ENCODE results near the gene LRP5.

DNA sequence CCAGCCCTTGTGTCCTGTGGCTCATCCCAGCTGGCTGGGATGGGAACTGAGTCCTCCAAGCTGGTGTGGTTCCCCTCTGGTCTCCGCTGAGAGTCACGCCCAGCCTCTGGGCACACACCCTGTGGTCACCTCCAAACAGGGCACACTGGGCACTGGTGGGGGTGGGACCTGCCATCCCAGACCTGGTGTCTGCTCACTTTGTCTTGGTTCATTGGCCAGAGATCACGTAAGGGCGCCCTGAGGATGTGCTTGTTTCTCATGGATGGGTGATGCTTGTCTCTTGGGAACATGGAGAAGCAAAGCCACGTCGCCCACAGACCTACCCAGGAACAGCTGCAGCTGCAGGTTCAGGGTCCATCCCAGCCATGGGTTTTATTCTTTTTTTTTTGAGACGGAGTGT lies 43.1 kb downstream of the LRP5 start:
- TF ChIP-seq, protein P1, sequence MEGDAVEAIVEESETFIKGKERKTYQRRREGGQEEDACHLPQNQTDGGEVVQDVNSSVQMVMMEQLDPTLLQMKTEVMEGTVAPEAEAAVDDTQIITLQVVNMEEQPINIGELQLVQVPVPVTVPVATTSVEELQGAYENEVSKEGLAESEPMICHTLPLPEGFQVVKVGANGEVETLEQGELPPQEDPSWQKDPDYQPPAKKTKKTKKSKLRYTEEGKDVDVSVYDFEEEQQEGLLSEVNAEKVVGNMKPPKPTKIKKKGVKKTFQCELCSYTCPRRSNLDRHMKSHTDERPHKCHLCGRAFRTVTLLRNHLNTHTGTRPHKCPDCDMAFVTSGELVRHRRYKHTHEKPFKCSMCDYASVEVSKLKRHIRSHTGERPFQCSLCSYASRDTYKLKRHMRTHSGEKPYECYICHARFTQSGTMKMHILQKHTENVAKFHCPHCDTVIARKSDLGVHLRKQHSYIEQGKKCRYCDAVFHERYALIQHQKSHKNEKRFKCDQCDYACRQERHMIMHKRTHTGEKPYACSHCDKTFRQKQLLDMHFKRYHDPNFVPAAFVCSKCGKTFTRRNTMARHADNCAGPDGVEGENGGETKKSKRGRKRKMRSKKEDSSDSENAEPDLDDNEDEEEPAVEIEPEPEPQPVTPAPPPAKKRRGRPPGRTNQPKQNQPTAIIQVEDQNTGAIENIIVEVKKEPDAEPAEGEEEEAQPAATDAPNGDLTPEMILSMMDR (optimal IDR thresholded peaks at IDR 0.05 in 1 of 3, IDR thresholded peaks at IDR 0.05 in 1 of 3, conservative IDR thresholded peaks at IDR 0.05 in 1 of 3; ENCODE audit: extremely low read depth in 1 of 3, insufficient read depth in 2 of 3, low read length in 3 of 3): no peak
- no peak for TF ChIP-seq EZH2 (IDR thresholded peaks at IDR 0.05; ENCODE audit: low read length)

Measured in keratinocyte (primary cell).